Thyroid gland (tissue), 4 donors: ENCODE data around the gene BBS4.
"Not testable (repeated sequence)": the region's sequence is repeated elsewhere in the genome, so short reads cannot be mapped to it uniquely, and the experiment has no call there.

Experiments
- POLR2A ChIP-seq, 2 donors: fragments of 450-650 bp; IDR thresholded peaks; one replicate each; pipeline ENCODE4 v1.6.1; 2017; ENCODE audit warnings: antibody characterized with exemption in 2 of 2, mild to moderate bottlenecking in 2 of 2, moderate library complexity in 1 of 2
- TF ChIP-seq, protein P1 (sequence below), 6 experiments: fragments of 200-600 bp in 3 of 6; fragments of 450-650 bp in 3 of 6; sonication (generic) in 3 of 6; IDR thresholded peaks; one replicate each; pipeline ENCODE4 v1.5.1; 2016 to 2019; ENCODE audit warnings: antibody characterized with exemption in 6 of 6, mild to moderate bottlenecking in 2 of 6, inconsistent platforms in 1 of 6, moderate library complexity in 1 of 6

DNA sequence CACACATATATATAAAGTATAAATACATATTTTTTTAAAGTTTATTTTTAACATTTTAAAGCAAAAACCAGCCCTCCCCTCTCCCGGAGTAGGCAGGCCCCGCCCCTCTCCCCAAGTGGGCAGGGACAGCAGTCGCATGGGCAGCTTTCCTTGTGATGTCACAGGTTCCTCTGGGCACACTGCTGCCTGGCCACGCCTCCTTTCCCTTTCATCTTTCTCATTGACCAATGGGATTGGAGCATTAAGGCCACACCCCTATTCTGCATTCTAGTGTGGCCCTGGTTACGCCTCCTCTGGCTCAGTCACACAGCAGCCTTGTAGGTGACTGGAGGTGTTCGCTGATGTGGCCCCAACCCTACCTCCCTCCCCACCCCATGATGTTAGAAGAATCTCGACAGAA is 31.6 kb upstream of the BBS4 start, which contains the start of gene GOLGA6B:
- TF ChIP-seq, protein P1, sequence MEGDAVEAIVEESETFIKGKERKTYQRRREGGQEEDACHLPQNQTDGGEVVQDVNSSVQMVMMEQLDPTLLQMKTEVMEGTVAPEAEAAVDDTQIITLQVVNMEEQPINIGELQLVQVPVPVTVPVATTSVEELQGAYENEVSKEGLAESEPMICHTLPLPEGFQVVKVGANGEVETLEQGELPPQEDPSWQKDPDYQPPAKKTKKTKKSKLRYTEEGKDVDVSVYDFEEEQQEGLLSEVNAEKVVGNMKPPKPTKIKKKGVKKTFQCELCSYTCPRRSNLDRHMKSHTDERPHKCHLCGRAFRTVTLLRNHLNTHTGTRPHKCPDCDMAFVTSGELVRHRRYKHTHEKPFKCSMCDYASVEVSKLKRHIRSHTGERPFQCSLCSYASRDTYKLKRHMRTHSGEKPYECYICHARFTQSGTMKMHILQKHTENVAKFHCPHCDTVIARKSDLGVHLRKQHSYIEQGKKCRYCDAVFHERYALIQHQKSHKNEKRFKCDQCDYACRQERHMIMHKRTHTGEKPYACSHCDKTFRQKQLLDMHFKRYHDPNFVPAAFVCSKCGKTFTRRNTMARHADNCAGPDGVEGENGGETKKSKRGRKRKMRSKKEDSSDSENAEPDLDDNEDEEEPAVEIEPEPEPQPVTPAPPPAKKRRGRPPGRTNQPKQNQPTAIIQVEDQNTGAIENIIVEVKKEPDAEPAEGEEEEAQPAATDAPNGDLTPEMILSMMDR (IDR thresholded peaks at IDR 0.05), result not testable (repeated sequence)
- TF ChIP-seq POLR2A (IDR thresholded peaks at IDR 0.05), result not testable (repeated sequence)
